Measurements from ENCODE around the gene SRPX2. TPM values are rescaled to one million over a fixed set of nuclear protein-coding genes. Genes with fewer than 3 reads are reported as not detected.
A peak's percentile ranks its signal among the peaks of the same experiment; 100 is the strongest.

The SRPX2 gene, protein sequence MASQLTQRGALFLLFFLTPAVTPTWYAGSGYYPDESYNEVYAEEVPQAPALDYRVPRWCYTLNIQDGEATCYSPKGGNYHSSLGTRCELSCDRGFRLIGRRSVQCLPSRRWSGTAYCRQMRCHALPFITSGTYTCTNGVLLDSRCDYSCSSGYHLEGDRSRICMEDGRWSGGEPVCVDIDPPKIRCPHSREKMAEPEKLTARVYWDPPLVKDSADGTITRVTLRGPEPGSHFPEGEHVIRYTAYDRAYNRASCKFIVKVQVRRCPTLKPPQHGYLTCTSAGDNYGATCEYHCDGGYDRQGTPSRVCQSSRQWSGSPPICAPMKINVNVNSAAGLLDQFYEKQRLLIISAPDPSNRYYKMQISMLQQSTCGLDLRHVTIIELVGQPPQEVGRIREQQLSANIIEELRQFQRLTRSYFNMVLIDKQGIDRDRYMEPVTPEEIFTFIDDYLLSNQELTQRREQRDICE
- total RNA-seq = 73.3 and 159 TPM in 2 replicates

- DNase-seq (ENCODE audit: low read depth, low spot score) = peak; percentile 71
Observed at GRCh38 chrX:100643956-100644860, at the start of gene SRPX2. SRPX2 (plus strand) TSS chrX:100644199; CDS start chrX:100646323, 2,124 bp downstream.

DNA sequence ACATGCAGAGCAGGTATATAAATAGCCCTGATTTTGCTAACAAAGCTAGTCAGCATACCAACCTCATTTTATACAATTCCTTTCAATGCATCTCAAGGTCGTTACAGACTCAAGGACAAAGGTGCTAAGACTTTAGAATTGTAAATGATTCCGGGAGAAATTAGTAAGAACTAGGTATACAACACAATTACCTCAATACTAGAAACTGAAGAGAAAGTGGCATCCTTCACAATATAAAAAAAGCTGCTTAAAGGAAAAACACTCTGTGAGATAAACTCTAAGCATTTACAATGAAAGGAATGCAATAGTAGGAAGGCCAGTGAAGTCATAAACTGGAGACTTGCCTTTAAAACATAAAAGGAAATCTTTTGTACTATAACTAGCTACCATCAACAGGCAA, 47.4 kb upstream of the SRPX2 start:
- no peak for DNase-seq (ENCODE audit: low read depth, low spot score)

DNA sequence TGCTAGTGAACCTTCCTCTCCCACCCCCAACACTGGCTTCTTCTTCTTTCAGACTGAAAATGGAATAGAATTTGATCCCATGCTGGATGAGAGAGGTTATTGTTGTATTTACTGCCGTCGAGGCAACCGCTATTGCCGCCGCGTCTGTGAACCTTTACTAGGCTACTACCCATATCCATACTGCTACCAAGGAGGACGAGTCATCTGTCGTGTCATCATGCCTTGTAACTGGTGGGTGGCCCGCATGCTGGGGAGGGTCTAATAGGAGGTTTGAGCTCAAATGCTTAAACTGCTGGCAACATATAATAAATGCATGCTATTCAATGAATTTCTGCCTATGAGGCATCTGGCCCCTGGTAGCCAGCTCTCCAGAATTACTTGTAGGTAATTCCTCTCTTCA, 44.5 kb upstream of the SRPX2 start:
- no peak for DNase-seq (ENCODE audit: low read depth, low spot score)

DNA sequence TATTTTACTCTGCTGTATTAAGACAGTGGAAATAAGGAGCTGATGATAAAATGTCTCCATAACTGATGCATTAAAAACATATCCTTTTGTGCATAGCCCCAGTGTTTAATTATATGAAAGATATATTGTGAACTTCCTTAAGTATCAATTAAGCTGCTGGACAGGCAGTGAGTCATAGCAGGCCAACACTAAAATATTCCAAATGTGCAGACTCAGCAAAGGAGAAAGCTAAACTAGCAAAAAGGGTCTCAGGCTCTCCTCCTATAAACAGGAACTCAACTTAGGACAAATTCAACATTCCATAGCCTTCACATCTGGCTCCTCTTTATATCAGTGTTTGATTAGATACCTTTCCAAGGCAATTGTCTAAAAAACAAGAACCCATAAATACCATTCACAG, 43.7 kb upstream of the SRPX2 start:
- no peak for DNase-seq (ENCODE audit: low read depth, low spot score)

DNA sequence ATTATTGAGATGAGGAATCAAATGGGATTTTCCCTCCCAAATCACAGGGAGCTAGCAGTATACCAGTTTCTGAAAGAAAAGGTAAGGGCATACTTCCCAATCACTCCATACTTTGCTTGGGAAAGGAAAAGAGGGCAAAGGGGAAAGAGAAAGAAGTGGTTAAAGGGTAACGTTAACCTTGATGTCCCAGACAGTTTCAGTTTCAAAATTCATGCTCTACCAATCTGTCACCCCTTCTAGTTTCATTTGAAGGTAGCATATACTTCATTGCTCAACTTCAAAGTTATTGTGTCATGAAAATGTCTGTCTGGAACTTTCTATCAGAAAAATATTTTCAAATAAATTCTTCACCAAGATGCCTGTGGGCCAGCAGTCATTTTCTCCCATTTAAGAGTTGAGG, 43.2 kb upstream of the SRPX2 start:
- DNase-seq (ENCODE audit: low read depth, low spot score) = no peak

DNA sequence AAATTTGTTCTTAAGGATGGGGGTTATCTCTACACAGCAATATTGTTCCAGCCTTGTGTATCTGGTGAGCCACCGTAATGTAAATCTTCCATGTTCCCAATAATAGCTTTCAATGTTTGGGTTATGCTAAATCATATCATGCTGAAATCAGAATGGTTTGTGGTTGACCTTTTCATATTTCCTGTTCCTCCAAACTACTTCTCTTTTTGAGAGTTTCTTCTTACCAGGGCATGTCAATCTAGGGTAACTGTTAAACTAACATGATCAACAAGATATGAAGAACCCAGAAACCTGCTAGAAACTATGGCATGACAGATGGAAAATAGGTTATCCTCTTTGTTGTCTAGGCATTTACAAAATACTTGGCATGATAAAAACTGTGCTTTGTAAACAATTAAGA, 37.2 kb upstream of the SRPX2 start:
- no peak for DNase-seq (ENCODE audit: low read depth, low spot score)

DNA sequence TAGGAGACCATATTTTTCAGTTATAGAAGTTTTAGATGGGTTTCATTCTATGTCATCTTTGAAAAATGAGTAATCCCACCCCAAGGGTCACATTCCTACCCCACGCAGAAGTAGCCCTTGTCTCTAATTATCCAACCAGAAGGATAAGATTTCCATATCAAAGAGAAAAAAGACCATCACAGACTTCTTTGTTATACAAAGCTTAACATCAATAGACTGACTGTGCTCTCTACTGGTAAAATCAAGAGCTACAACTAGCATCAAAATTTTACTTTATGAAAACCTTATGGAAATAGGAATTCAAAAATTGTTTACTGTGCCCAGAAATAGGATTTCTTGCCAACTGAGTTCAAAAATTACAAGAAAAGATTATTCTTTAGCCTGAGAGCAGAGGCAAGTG, 34.4 kb upstream of the SRPX2 start:
- no peak for DNase-seq (ENCODE audit: low read depth, low spot score)

DNA sequence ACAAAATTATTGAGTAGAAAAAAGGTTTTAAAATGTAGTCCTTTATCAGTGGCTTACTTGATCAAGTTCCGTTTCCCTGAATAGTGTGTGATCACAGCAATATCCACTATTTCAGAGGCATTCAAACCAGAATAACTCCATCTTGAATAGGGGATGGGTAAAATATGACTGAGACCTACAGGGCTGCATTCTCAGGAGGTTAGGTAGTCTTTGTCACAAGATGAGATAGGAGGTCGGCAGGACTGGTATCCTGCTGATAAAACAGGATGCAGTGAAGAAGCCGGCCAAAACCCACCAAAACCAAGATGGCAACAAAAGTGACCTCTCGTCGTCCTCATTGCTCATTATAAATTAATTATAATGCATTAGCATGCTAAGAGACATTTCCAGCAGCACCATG, 32.0 kb upstream of the SRPX2 start:
- no peak for DNase-seq (ENCODE audit: low read depth, low spot score)

GRCh38 chrX:100615005-100615404, 29.0 kb upstream of the SRPX2 start:
- peak; percentile 15 for DNase-seq (ENCODE audit: low read depth, low spot score)

GRCh38 chrX:100623001-100623400, 21.0 kb upstream of the SRPX2 start:
- DNase-seq (ENCODE audit: low read depth, low spot score) = no peak

DNA sequence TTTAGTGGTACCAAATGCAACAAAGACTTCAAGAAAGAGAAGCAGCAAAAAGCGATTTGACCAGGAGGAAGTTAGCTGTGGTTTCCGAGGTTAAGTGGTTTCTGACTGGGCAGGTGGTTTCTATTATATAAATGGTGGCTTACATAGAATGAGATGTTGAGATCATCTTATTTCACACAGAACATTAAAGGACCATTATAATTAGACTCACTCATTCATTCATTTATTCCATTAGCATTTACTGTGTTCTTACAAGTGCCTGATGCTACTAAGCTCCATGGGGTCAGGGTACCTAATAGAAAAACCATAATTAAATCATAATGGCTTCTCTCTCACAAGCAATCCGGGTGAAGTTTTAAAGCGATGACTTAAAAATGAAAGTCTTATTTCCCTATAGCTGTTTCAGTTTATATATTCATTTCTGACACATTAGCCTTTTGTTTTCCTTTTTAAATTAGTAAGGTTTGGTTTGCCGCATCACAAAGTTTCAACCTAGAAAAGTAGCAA, 18.0 kb upstream of the SRPX2 start:
- no peak for DNase-seq (ENCODE audit: low read depth, low spot score)

DNA sequence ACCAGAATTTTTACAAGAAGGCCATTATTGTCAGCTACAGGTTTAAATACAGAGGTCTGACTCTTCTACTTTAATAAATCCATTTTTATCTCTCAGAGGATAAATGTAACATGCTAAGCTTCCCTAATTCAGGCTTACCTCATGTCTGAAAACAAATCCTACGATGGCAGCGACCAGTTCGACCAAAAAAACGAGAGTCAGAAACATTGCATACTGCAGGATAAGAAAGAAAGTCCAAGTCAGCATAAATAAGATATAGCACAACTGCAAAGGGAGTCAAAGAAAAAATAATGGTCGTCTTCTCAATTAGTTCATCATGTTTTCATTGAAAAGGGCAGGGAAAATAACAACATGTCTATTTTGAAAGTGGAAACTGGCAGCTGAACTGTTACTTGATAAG, 9.0 kb upstream of the SRPX2 start:
- DNase-seq (ENCODE audit: low read depth, low spot score) = no peak

DNA sequence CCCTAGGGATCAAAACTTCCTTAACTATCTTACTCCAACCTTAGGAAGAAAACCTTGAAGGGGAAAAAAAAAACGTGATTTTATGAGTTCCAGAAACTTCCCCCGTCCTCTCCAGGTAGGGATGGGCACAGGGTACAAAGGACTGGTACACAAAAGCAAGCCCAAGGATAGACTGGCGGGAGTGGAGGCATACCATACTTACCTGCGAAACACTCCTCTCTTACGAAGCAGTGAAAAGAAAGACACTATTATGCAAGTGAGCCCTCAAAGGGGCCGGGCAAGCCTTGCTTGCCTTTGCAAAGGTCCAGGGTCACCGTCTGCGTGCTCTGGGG, 8.0 kb upstream of the SRPX2 start:
- no peak for DNase-seq (ENCODE audit: low read depth, low spot score)

- DNase-seq (ENCODE audit: low read depth, low spot score) = no peak
Observed at GRCh38 chrX:100636321-100636991, 7.5 kb upstream of the SRPX2 start, which contains the start of gene TSPAN6. TSPAN6 (minus strand) TSS chrX:100636806; CDS start chrX:100636694, 112 bp downstream.

- DNase-seq (ENCODE audit: low read depth, low spot score) = no peak
Observed at GRCh38 chrX:100642290-100642689, 1.7 kb upstream of the SRPX2 start.

DNA sequence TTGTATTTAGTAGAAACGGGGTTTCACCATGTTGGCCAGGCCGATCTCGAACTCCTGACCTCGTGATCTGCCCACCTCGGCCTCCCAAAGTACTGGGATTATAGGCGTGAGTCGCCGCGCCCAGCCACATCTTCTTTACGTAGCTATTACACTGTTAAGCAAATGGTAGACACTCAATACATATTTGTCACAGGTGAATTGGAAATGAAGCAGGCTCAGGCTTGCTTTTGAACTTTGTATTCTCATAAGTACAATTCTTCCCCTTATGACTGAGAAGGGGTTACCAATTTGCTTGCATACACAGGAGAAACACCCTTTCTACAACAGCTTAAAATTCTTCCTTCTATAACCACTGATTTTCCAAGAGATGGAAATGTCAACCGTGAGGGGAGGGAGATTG, 787 bp upstream of the SRPX2 start:
- no peak for DNase-seq (ENCODE audit: low read depth, low spot score)

DNA sequence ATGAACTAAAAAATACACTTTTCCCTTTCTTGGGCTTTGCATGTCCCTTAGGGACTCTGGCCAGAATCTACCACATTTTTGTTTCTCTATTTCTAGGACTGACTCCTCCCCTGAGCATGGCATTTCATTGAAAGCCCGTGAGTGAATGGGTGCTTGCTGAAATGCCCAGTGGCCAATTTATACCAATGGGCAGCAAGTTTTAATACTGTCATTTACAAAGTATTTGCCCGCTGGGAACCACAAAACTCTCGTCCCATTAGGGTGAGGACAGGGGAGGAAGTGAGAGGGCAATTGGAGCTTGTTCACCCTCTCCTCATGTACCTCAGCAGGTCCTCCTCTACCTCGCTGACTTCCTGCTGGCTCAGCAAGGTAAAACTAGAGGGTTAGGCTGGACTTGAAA, 1.1 kb downstream of the SRPX2 start:
- no peak for DNase-seq (ENCODE audit: low read depth, low spot score)

DNA sequence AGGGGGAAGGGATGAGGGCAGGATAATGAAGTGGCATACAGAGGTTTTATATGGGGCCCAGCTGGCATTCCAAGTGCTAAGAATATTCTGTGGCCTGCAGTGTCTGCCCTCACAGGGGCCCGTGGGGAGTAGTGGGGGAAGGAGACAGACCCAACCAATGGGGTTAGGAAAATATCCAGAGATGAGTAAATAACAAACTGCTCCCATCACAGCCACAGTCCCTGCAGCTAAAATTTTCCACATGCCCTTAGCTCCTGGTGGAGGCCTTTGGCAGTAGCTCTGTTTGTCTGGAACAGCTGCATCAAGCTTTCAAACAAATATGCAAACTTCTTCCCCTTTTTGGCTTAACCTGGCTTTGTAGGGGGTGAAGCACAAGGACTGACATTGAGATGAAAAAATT, 3.1 kb downstream of the SRPX2 start:
- DNase-seq (ENCODE audit: low read depth, low spot score) = no peak

DNA sequence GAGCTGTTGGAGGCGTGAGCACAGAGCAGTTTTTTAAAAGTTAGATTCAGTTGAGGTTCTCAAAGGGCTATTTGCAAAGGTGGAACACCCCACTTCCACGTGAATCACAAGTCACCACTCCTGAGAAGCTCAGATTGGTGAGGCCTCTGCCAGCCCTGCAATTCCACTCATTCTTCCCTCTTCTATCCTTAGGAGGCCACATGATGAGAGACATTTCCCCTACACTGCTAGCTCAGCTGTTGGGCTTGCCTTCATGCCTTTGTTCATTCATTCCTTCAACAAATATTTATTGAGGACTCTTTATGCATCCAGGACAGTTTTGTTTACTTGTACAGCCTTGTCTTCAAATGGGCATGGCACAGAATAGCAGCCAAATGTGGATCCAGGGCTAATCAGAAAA, 3.7 kb downstream of the SRPX2 start:
- DNase-seq (ENCODE audit: low read depth, low spot score) = no peak

- no peak for DNase-seq (ENCODE audit: low read depth, low spot score)
Observed at GRCh38 chrX:100648458-100649417, 4.7 kb downstream of the SRPX2 start.

Measured in pulmonary artery endothelial cell (primary cell).